K562 treated with DMSO at 1 percent for 48 hours (cell line): Measurements from ENCODE around the gene MIP. TPM values are rescaled to one million over a fixed set of nuclear protein-coding genes. Genes with fewer than 3 reads are reported as not detected.

ENCODE experiments used
- total RNA-seq: library from RNA; unstranded; fragments of 300-600 nt; gene quantifications from 2 replicates; pipeline ENCODE4 v1.2.3, GENCODE V29; 2022; ENCODE audit warnings: low replicate concordance; ENCODE audit errors: extremely low read depth

The MIP gene
- not detected in 2 replicates for total RNA-seq

DNA sequence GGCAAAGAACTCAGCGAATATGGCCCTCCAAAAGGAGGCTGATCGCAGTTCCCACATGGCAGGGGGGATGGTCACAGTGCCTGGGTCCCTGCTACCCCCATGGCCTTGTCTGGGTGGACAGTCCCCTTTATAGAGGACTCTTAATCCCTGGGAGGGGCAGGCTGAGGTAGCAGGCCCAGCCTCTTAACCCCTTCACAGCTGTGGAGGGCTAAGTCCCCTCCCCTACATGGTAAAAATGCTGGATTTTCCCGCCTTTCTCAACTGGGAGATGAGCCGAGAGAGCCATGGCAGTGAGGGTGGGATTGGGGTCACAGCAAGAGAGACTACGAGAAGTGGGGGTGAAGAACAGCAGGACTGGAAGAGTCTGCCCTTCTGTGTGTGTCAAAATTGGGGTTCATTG lies at the start of gene MIP:
TSS of gene MIP (minus strand) at position 101 of the 400 bp plus-strand sequence. CDS start at position 57, 44 bp downstream.

DNA sequence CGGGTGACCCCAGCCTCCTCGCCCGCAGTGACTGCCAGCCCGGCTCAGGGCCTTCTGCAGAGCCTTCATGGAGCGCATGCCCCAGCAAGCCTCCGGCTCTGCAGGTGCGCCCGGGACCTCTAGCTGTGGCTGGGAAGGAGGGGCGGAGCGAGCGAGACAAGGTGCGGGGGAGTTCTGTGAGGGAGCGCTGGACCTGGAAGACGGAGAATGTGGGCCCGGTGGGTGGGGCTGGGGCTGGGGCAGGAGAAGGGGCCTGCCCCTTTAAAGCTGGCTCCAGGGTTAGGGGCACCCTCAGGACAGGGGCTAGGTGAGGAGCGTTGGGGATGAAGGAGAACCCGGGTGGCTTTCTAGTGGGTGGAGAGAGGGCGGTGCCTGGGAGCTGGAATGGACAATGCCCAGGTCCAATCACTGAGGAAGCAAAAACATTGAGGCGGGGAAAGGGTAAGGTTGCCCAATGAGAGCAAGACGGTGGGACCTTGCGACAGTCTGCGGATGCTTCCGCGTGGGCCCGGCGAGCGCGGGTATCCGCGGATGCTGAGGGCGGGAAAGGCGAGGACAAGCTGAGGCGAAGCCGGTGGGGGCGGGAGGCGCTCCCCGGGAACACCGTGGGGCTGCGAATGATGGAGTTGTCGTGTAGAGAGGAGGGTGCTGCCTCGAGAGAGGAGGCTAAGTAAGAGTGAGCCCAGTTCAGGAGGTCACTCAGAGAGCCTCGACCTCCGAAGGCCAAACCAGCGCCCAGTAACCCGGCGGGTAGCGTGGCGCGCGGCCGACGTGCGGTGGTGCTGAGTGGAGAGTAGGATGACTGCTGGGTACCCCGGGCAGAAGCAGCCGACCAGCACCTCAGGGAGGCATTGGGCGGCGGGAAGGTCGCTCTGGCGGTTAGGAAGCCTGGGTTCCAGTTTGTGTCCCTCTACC lies 33.8 kb upstream of the MIP start, which contains the start of gene GLS2:
TSS of gene GLS2 (minus strand) at position 121 of the 915 bp plus-strand sequence. CDS start at position 78, 43 bp downstream.

GRCh38 chr12:56468216-56469006 lies 14.0 kb upstream of the MIP start, which contains the start of gene SPRYD4:
SPRYD4 (plus strand) TSS chr12:56468578; CDS start chr12:56468592, 14 bp downstream.

DNA sequence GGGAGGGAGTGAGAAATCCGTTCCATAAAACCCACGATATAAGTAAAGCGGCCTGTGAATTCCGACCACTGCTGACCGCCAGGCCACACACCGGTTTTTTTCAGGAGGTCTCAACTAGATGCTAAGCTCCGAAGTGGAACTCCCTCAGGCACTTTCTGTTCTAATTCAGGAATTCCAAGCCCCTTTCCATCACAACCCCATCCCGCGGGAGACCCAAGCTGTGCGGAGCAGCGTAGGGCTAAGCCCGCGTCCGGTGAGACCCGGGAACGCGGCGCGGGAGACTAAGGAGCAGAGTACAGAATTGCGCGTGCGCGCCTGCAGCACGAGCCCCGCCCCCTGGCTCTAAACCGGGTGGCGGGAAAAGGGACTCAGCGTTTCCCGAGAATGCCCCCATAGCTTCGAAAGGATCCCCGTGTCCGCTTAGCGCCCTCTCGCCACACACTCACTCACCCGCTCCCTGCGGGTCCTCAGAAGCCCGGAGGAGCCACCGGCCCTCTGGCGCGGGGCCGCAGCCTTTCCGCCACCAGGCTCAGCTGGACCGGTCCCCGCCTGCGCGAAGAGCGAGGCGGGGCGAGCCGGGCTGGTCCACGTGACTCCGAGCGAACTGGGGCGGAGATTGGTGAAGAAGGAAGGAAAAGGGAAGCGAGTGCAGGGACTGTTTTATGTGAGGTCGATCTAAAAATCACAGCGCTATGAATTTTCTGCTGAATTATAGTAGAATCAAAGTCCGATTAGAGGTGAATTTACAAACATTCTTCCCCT lies 5.4 kb downstream of the MIP start, which contains the start of gene TIMELESS:
TSS of gene TIMELESS (minus strand) at position 567 of the 762 bp plus-strand sequence. CDS start 15,256 bp downstream, outside the sequence.

Other genes starting within 250 kb of the MIP start
- gene RNF41, start 232.7 kb downstream of the MIP start, total RNA-seq = not detected in 2 replicates
- gene NABP2, start 230.3 kb downstream of the MIP start, total RNA-seq = not detected in 2 replicates
- gene SLC39A5, start 224.6 kb downstream of the MIP start, total RNA-seq = not detected in 2 replicates
- gene ANKRD52, start 196.3 kb downstream of the MIP start, total RNA-seq = not detected in 2 replicates
- gene COQ10A, start 187.7 kb downstream of the MIP start, total RNA-seq = not detected in 2 replicates
- 326 TPM in 1 of 2 replicates, not detected in the other for gene CS, start 154.3 kb downstream of the MIP start, total RNA-seq
- not detected in 2 replicates for gene CNPY2, start 138.7 kb downstream of the MIP start, total RNA-seq
- not detected in 2 replicates for gene PAN2, start 120.7 kb downstream of the MIP start, total RNA-seq
- not detected in 2 replicates for gene IL23A, start 115.8 kb downstream of the MIP start, total RNA-seq
- gene STAT2, start 94.5 kb downstream of the MIP start, total RNA-seq = not detected in 2 replicates
- not detected in 2 replicates for gene APOF, start 91.8 kb downstream of the MIP start, total RNA-seq
- not detected in 2 replicates for gene TIMELESS, start 5.2 kb downstream of the MIP start, total RNA-seq
- not detected in 2 replicates for gene SPRYD4, start 13.9 kb upstream of the MIP start, total RNA-seq
- not detected in 2 replicates for gene GLS2, start 33.5 kb upstream of the MIP start, total RNA-seq
- gene RBMS2, start 67.2 kb upstream of the MIP start, total RNA-seq = not detected in 2 replicates
- not detected in 2 replicates for gene BAZ2A, start 175.7 kb upstream of the MIP start, total RNA-seq
- gene ATP5F1B, start 191.3 kb upstream of the MIP start, total RNA-seq = 1,380 TPM in 1 of 2 replicates, not detected in the other
- gene PTGES3, start 233.6 kb upstream of the MIP start, total RNA-seq = not detected in 2 replicates